HepG2 (cell line): Measurements from ENCODE around the gene GLTPD2. TPM values are rescaled to one million over a fixed set of nuclear protein-coding genes. Genes with fewer than 3 reads are reported as not detected.

Source experiments
- ATAC-seq: fragments of 200-7000 bp; cut with Tn5 transposase; 3 replicates; pipeline ENCODE4 v1.9.1; 2020; ENCODE audit warnings: mild to moderate bottlenecking, moderate library complexity
- BruUV-seq: library from RNA; stranded (reverse); fragments of 400-500 nt; replicated peaks from 2 replicates; lab custom pipeline; 2021; lab: Mats Ljungman, UMichigan
- CTCF ChIA-PET: fragments of 300-600 bp; formaldehyde crosslinking; extraction: SDS; loops from one replicate; lab custom pipeline; 2021; ENCODE audit warnings: low total read pairs, inconsistent platforms, low intra/inter-chr PET ratio; lab: Yijun Ruan, JAX
- POLR2A ChIA-PET: fragments of 350-600 bp; sonication (Branson Sonifier 250); formaldehyde crosslinking; loops from one replicate; lab custom pipeline; 2020; ENCODE audit warnings: antibody characterized with exemption, inconsistent platforms; lab: Yijun Ruan, JAX
- DNase-seq: peaks from one replicate; pipeline ENCODE4 v3.0.0-alpha.2; 2015; ENCODE audit warnings: low spot score
- FAIRE-seq: peaks from 3 replicates; lab custom pipeline; 2011; peaks lifted over from hg19 to GRCh38; lab: Jason Lieb, UNC
- H2AFZ ChIP-seq: one replicate; pipeline ENCODE4 v1.6.1; 2011; ENCODE audit warnings: low read length, inconsistent platforms
- H3K27ac ChIP-seq: fragments of 300-600 bp; 3 replicates; pipeline ENCODE4 v1.8.0; 2011; ENCODE audit warnings: mixed run types, mild to moderate bottlenecking, mixed read lengths, low read length, inconsistent platforms; ENCODE audit not compliant: insufficient read depth; ENCODE audit errors: extremely low read length
- H3K27me3 ChIP-seq, 2 experiments: fragments of 200-600 bp in 1 of 2; 2 replicates in 1 of 2; 3 replicates in 1 of 2; pipeline versions ENCODE4 v1.6.0 to v1.8.0; 2011; ENCODE audit warnings: low read length in 2 of 2, mild to moderate bottlenecking in 2 of 2, moderate library complexity in 2 of 2, inconsistent platforms in 1 of 2; ENCODE audit not compliant: insufficient read depth in 2 of 2, control insufficient read depth in 1 of 2
- H3K36me3 ChIP-seq, 2 experiments: fragments of 200-600 bp in 1 of 2; replicated peaks in 1 of 2; 2 replicates in 1 of 2; 3 replicates in 1 of 2; pipeline versions ENCODE4 v1.5.1 to v1.8.0; 2011; ENCODE audit warnings: low read length in 2 of 2, inconsistent platforms in 1 of 2; ENCODE audit not compliant: insufficient read depth in 2 of 2, control insufficient read depth in 1 of 2
- H3K4me1 ChIP-seq: 2 replicates; pipeline ENCODE4 v1.5.1; 2012; ENCODE audit warnings: low read length, inconsistent platforms; ENCODE audit not compliant: insufficient read depth
- H3K4me2 ChIP-seq: 2 replicates; pipeline ENCODE4 v1.6.0; 2011; ENCODE audit warnings: low read depth, low read length, inconsistent platforms
- H3K4me3 ChIP-seq, 3 experiments: fragments of 200-600 bp in 1 of 3; sonication (generic), shearing (Covaris generic) in 1 of 3; replicated peaks in 1 of 3; 2 replicates each; pipeline ENCODE4 v1.5.1; 2011 to 2016; ENCODE audit warnings: low read length in 3 of 3, inconsistent platforms in 2 of 3, low read depth in 2 of 3, mild to moderate bottlenecking in 2 of 3, control low read depth in 1 of 3, mixed read lengths in 1 of 3; ENCODE audit not compliant: insufficient read depth in 1 of 3
- H3K79me2 ChIP-seq: one replicate; pipeline ENCODE4 v1.6.1; 2011; ENCODE audit warnings: low read length, inconsistent platforms; ENCODE audit not compliant: insufficient read depth
- H3K9ac ChIP-seq: 2 replicates; pipeline ENCODE4 v1.6.0; 2011; ENCODE audit warnings: mild to moderate bottlenecking, low read depth, low read length, inconsistent platforms; ENCODE audit not compliant: insufficient read depth
- H3K9me3 ChIP-seq: 2 replicates; pipeline ENCODE4 v1.5.1; 2012; ENCODE audit warnings: mild to moderate bottlenecking, low read length
- H4K20me1 ChIP-seq: 2 replicates; pipeline ENCODE4 v1.6.0; 2011; ENCODE audit warnings: inconsistent platforms, mild to moderate bottlenecking, low read length, moderate library complexity; ENCODE audit not compliant: insufficient read depth
- CHD2 ChIP-seq: IDR thresholded peaks from 2 replicates; pipeline ENCODE4 v1.6.1; 2011; ENCODE audit warnings: low read depth, low read length, improper control_type of control experiment
- FOXA3 ChIP-seq: IDR thresholded peaks from 2 replicates; pipeline ENCODE4 v1.6.1; 2016; ENCODE audit warnings: missing genetic modification reagents, missing compliant biosample characterization
- KAT8 ChIP-seq: IDR thresholded peaks from 2 replicates; pipeline ENCODE4 v1.6.1; 2016; ENCODE audit warnings: missing genetic modification reagents, missing compliant biosample characterization
- MYC ChIP-seq: sonication (generic); formaldehyde crosslinking; IDR thresholded peaks from 2 replicates; pipeline ENCODE4 v1.9.0; 2021; ENCODE audit warnings: missing genetic modification reagents, borderline replicate concordance
- NKX3-1 ChIP-seq: sonication (generic); formaldehyde crosslinking; IDR thresholded peaks from 2 replicates; pipeline ENCODE4 v1.5.0; 2020; ENCODE audit warnings: missing genetic modification reagents
- PAX8 ChIP-seq: sonication (generic); formaldehyde crosslinking; IDR thresholded peaks from 2 replicates; pipeline ENCODE4 v1.8.0; 2022; ENCODE audit warnings: mild to moderate bottlenecking, missing genetic modification reagents, borderline replicate concordance
- PHF20 ChIP-seq: sonication (generic); formaldehyde crosslinking; IDR thresholded peaks from 2 replicates; pipeline ENCODE4 v1.5.0; 2020; ENCODE audit warnings: mild to moderate bottlenecking, missing genetic modification reagents
- RBM22 ChIP-seq: fragments of 200-400 bp; formaldehyde crosslinking; optimal IDR thresholded peaks from 2 replicates; pipeline ENCODE3; 2017; ENCODE audit warnings: mild to moderate bottlenecking, low read length, moderate library complexity
- RFXAP ChIP-seq: sonication (generic); formaldehyde crosslinking; IDR thresholded peaks from 2 replicates; pipeline ENCODE4 v1.4.0; 2020; ENCODE audit warnings: missing genetic modification reagents, borderline replicate concordance
- RORA ChIP-seq: sonication (generic); formaldehyde crosslinking; IDR thresholded peaks from 2 replicates; pipeline ENCODE4 v1.5.0; 2020; ENCODE audit warnings: mild to moderate bottlenecking, missing genetic modification reagents, moderate library complexity
- SETDB1 ChIP-seq: sonication (generic); formaldehyde crosslinking; IDR thresholded peaks from 2 replicates; pipeline ENCODE4 v1.5.1; 2020; ENCODE audit warnings: missing genetic modification reagents, mild to moderate bottlenecking, borderline replicate concordance
- THAP9 ChIP-seq: sonication (generic); formaldehyde crosslinking; IDR thresholded peaks from 2 replicates; pipeline ENCODE4; 2020; ENCODE audit warnings: missing genetic modification reagents, mild to moderate bottlenecking, borderline replicate concordance
- ZFP36 ChIP-seq: fragments of 150-350 bp; IDR thresholded peaks from 2 replicates; pipeline ENCODE4 v1.6.1; 2018; ENCODE audit warnings: borderline replicate concordance, low read length, low read depth; ENCODE audit not compliant: partially characterized antibody
- ZNF253 ChIP-seq: sonication (generic); formaldehyde crosslinking; IDR thresholded peaks from 2 replicates; pipeline ENCODE4 v1.8.0; 2022; ENCODE audit warnings: mild to moderate bottlenecking, missing genetic modification reagents, borderline replicate concordance
- ZNF282 ChIP-seq: fragments of 450-650 bp; IDR thresholded peaks from 2 replicates; pipeline ENCODE4 v1.6.1; 2018; ENCODE audit not compliant: partially characterized antibody
- ZNF331 ChIP-seq: sonication (generic); formaldehyde crosslinking; IDR thresholded peaks from 2 replicates; pipeline ENCODE4 v1.4.0; 2020; ENCODE audit warnings: missing genetic modification reagents
- ZNF549 ChIP-seq: sonication (generic); formaldehyde crosslinking; IDR thresholded peaks from 2 replicates; pipeline ENCODE4 v1.5.0; 2020; ENCODE audit warnings: missing genetic modification reagents
- ZNF670 ChIP-seq: sonication (generic); formaldehyde crosslinking; IDR thresholded peaks from 2 replicates; pipeline ENCODE4 v1.8.0; 2022; ENCODE audit warnings: mild to moderate bottlenecking, missing genetic modification reagents, borderline replicate concordance
- ZNF878 ChIP-seq: sonication (generic); formaldehyde crosslinking; IDR thresholded peaks from 2 replicates; pipeline ENCODE4 v1.8.1; 2023; ENCODE audit warnings: mild to moderate bottlenecking, missing genetic modification reagents, moderate library complexity
- WGBS: methylation state at CpG from one replicate; pipeline ENCODE4 v1.1.6; 2017; ENCODE audit warnings: low lambda C conversion rate; 5-methylcytosine and 5-hydroxymethylcytosine counted together
- in situ Hi-C: cut with HindIII; loops from 2 replicates; pipeline ENCODE4 v1.10.0; 2017; ENCODE audit warnings: low pct_unique_long_range_greater_than_20kb; ENCODE audit not compliant: extremely low pct_ligation_motif_present
- intact Hi-C: fragments of 100-400 bp; cut with micrococcal nuclease; formaldehyde crosslinking; loops from one replicate; pipeline ENCODE4 v1.10.0; 2022; ENCODE audit not compliant: unreplicated experiment
- polyA plus RNA-seq, 8 experiments: library from polyadenylated mRNA; depleted of rRNA in 3 of 8; stranded (reverse) in 7 of 8; unstranded in 1 of 8; fragments of >200 nt; fragmentation: Illumina TruSeq in 4 of 8; extraction: Trizol in 4 of 8; gene quantifications; 2 replicates each; pipeline versions ENCODE4 v1.2.1 to v1.2.3, GENCODE V29; 2011 to 2016; ENCODE audit warnings: low read depth in 4 of 8, missing spikeins in 1 of 8, mixed read lengths in 1 of 8; ENCODE audit not compliant: insufficient read depth in 1 of 8
- total RNA-seq, 5 experiments: library from RNA; depleted of rRNA; stranded (reverse); fragments of >200 nt; fragmentation: Illumina TruSeq; extraction: Trizol; gene quantifications; 2 replicates each; pipeline ENCODE4 v1.2.3, GENCODE V29; 2016; ENCODE audit warnings: low read depth in 1 of 5
- TF ChIP-seq, protein P1 (sequence below): sonication (generic); formaldehyde crosslinking; IDR thresholded peaks from 2 replicates; pipeline ENCODE4 v1.4.0; 2020; ENCODE audit warnings: mild to moderate bottlenecking, low read depth, missing genetic modification reagents

The GLTPD2 gene
- total and polyA plus RNA-seq, 2 of the 13 experiments (the other 11 are each of a cell fraction or from before 2014, with no cell fraction given): 7.5 to 12.9 TPM

- H2AFZ ChIP-seq: no peak overlapping the region
- no peaks in the 10 kb centered on the region for H3K79me2 ChIP-seq
- intact Hi-C loops (no loop called here), in situ Hi-C loops (no loop called here)
- peaks cover 67% of the 10 kb centered on the region for H3K4me1 ChIP-seq
- DNase-seq (no peak), FAIRE-seq (no peak), ATAC-seq (no peak)
- no peaks in the 10 kb centered on the region for H3K27me3 ChIP-seq
- ChIA-PET POLR2A (interaction anchor here (1.1 to 2.3 kb wide), 2 partner anchors 23 to 42 kb away, joined by 4 to 9 read pairs; partner anchors contain the start of gene TM4SF5), CTCF (no interaction called here)
- no peaks in the 10 kb centered on the region for H3K36me3 ChIP-seq
- H4K20me1 ChIP-seq: no peaks in the 10 kb centered on the region
- 39% methylated on average over 4 of the region's 4 CpGs for WGBS
- H3K27ac ChIP-seq: no peak overlapping the region
- no TSS peak for BruUV-seq
- no peak overlapping the region for H3K9ac ChIP-seq
- H3K4me2 ChIP-seq: no peak overlapping the region
- no peak for TF ChIP-seq RBM22
- TF ChIP-seq SETDB1 (CRISPR knock-in tag): no peak
- no peak for TF ChIP-seq ZNF670 (CRISPR knock-in tag)
- no peak for TF ChIP-seq RORA (CRISPR knock-in tag)
- TF ChIP-seq ZFP36: no peak
- no peak for TF ChIP-seq ZNF331
- TF ChIP-seq, protein P1, sequence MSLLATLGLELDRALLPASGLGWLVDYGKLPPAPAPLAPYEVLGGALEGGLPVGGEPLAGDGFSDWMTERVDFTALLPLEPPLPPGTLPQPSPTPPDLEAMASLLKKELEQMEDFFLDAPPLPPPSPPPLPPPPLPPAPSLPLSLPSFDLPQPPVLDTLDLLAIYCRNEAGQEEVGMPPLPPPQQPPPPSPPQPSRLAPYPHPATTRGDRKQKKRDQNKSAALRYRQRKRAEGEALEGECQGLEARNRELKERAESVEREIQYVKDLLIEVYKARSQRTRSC: no peak
- no peak for TF ChIP-seq NKX3-1 (CRISPR knock-in tag)
- no peak for TF ChIP-seq ZNF282
- no peak for TF ChIP-seq ZNF878
- no peak for TF ChIP-seq RFXAP (CRISPR knock-in tag)
- no peak for TF ChIP-seq KAT8 (CRISPR knock-in tag)
- TF ChIP-seq THAP9 (CRISPR knock-in tag): no peak
- TF ChIP-seq ZNF549 (CRISPR knock-in tag): no peak
- no peak for TF ChIP-seq MYC
- no peak for TF ChIP-seq PAX8 (CRISPR knock-in tag)
- no peak for TF ChIP-seq CHD2
- no peak for TF ChIP-seq FOXA3
- no peak for TF ChIP-seq PHF20 (CRISPR knock-in tag)
- no peak for TF ChIP-seq ZNF253
- no peak overlapping the region for H3K4me3 ChIP-seq
- H3K9me3 ChIP-seq: no peaks in the 10 kb centered on the region
These were observed 40.1 kb upstream of the GLTPD2 start for GRCh38 chr17:4748686-4749085.
